ENCODE results near the gene GTPBP10. TPM values are rescaled to one million over a fixed set of nuclear protein-coding genes. Genes with fewer than 3 reads are reported as not detected.

GTPBP10 gene
- total and polyA plus RNA-seq, 2 donors (not counting 1 experiment from before 2014, with no cell fraction given), result 13.4 to 24.7 TPM

DNA sequence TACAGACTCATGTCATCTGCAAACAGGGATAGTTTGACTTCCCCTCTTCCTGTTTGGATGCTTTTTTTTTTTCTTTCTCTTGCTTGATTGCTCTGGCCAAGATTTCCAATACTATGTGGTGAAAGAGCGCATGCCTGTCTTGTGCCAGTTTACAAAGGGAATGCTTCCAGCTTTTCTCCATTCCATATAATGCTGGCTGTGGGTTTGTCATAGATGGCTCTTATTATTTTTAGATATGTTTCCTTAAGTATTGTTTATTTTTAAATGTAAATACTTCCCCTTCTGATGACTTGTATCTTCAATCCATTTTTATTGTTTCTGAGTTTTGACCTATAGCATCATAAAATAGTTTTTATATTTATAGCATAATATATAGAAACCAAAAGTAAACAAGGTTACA lies 43.3 kb upstream of the GTPBP10 start:
- H3K4me3 ChIP-seq (replicated peaks in 1 of 4; ENCODE audit: control extremely low read depth in 1 of 4, insufficient read depth in 1 of 4, low read depth in 3 of 4, low read length in 4 of 4), result no peak overlapping the region
- no peak for TF ChIP-seq EZH2 (IDR thresholded peaks at IDR 0.05; ENCODE audit: low read length, missing control alignments)
- TF ChIP-seq, protein P1, sequence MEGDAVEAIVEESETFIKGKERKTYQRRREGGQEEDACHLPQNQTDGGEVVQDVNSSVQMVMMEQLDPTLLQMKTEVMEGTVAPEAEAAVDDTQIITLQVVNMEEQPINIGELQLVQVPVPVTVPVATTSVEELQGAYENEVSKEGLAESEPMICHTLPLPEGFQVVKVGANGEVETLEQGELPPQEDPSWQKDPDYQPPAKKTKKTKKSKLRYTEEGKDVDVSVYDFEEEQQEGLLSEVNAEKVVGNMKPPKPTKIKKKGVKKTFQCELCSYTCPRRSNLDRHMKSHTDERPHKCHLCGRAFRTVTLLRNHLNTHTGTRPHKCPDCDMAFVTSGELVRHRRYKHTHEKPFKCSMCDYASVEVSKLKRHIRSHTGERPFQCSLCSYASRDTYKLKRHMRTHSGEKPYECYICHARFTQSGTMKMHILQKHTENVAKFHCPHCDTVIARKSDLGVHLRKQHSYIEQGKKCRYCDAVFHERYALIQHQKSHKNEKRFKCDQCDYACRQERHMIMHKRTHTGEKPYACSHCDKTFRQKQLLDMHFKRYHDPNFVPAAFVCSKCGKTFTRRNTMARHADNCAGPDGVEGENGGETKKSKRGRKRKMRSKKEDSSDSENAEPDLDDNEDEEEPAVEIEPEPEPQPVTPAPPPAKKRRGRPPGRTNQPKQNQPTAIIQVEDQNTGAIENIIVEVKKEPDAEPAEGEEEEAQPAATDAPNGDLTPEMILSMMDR (conservative IDR thresholded peaks at IDR 0.05 in 1 of 2, IDR thresholded peaks at IDR 0.05 in 1 of 2; ENCODE audit: low read depth in 1 of 2, low read length in 2 of 2), result no peak
- no peak for DNase-seq (ENCODE audit: low read depth in 2 of 2)
- peaks cover 2% of the 10 kb centered on the region for H3K4me1 ChIP-seq (ENCODE audit: control insufficient read depth, extremely low read depth, insufficient read depth, low read length)
- no peak overlapping the region for H2AFZ ChIP-seq (ENCODE audit: low read length)
- H3K27ac ChIP-seq (ENCODE audit: insufficient read depth, low read length), result no peak overlapping the region
- H3K36me3 ChIP-seq (ENCODE audit: control insufficient read depth, insufficient read depth, low read length), result no peaks in the 10 kb centered on the region
- no peaks in the 10 kb centered on the region for H4K20me1 ChIP-seq (ENCODE audit: control insufficient read depth, extremely low read depth, insufficient read depth, low read length)
- no peak overlapping the region for H3K4me2 ChIP-seq (ENCODE audit: extremely low read depth, insufficient read depth, low read length)
- H3K27me3 ChIP-seq (ENCODE audit: control insufficient read depth, insufficient read depth, low read length), result no peaks in the 10 kb centered on the region
- no peak overlapping the region for H3K9ac ChIP-seq (ENCODE audit: insufficient read depth, low read length)
- no peaks in the 10 kb centered on the region for H3K9me3 ChIP-seq (ENCODE audit: control insufficient read depth, insufficient read depth, low read depth, low read length)
- H3K79me2 ChIP-seq (ENCODE audit: control insufficient read depth, insufficient read depth, low read length), result no peaks in the 10 kb centered on the region

DNA sequence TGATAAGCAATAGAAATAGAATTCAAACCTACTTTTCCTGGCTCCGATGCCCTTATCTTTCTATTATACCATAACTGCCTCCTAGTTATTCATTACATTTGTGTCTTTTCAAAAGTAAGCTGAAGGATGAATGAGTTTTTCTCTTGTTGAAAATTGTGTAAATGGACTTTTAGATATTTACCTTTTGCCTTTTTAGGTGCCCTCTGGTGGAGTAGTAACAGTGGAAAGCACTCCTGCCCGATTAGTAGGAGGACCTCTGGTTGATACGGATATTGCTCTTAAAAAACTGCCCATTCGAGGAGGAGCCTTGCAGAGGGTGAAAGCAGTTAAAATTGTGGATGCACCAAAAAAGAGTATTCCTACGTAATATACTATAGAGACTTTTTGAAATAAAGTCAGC lies 36.6 kb upstream of the GTPBP10 start:
- no peaks in the 10 kb centered on the region for H3K79me2 ChIP-seq (ENCODE audit: control insufficient read depth, insufficient read depth, low read length)
- H3K27ac ChIP-seq (ENCODE audit: insufficient read depth, low read length), result no peak overlapping the region

DNA sequence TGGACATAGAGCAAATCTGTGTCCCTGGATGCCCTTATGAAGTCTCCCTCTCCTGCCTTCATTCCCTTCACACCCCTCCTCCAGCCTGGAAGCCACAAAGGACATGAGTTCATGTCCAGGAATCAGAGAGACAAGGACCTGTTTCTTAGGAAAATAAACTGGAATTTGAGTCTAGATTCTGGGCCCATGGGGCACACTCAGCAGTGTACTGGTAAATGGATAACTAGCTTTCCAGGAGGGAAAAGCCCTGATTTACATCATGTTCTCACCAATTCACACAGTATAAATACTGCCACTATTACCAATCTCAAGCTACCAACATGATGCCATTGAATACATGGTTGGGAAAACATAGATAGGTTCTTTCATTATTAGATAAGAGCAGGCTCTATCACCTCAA lies 35.3 kb upstream of the GTPBP10 start:
- Histone ChIP-seq H3K36me3 (ENCODE audit: control insufficient read depth, insufficient read depth, low read length) (no peaks in the 10 kb centered on the region), H3K9me3 (ENCODE audit: control insufficient read depth, insufficient read depth, low read depth, low read length) (no peaks in the 10 kb centered on the region), H3K79me2 (ENCODE audit: control insufficient read depth, insufficient read depth, low read length) (no peaks in the 10 kb centered on the region), H3K27me3 (ENCODE audit: control insufficient read depth, insufficient read depth, low read length) (no peaks in the 10 kb centered on the region), H4K20me1 (ENCODE audit: control insufficient read depth, extremely low read depth, insufficient read depth, low read length) (no peaks in the 10 kb centered on the region), H2AFZ (ENCODE audit: low read length) (no peak overlapping the region), H3K4me1 (ENCODE audit: control insufficient read depth, extremely low read depth, insufficient read depth, low read length) (no peaks in the 10 kb centered on the region), H3K27ac (ENCODE audit: insufficient read depth, low read length) (no peak overlapping the region), H3K4me3 (replicated peaks in 1 of 4; ENCODE audit: control extremely low read depth in 1 of 4, insufficient read depth in 1 of 4, low read depth in 3 of 4, low read length in 4 of 4) (no peak overlapping the region), H3K9ac (ENCODE audit: insufficient read depth, low read length) (no peak overlapping the region), H3K4me2 (ENCODE audit: extremely low read depth, insufficient read depth, low read length) (no peak overlapping the region)
- DNase-seq (ENCODE audit: low read depth in 2 of 2), result no peak
- TF ChIP-seq, protein P1 (conservative IDR thresholded peaks at IDR 0.05 in 1 of 2, IDR thresholded peaks at IDR 0.05 in 1 of 2; ENCODE audit: low read depth in 1 of 2, low read length in 2 of 2), result no peak
- no peak for TF ChIP-seq EZH2 (IDR thresholded peaks at IDR 0.05; ENCODE audit: low read length, missing control alignments)

More for the DNA sequence above, 36.6 kb upstream of the GTPBP10 start:
- Histone ChIP-seq H2AFZ (ENCODE audit: low read length) (no peak overlapping the region), H3K9ac (ENCODE audit: insufficient read depth, low read length) (no peak overlapping the region), H3K9me3 (ENCODE audit: control insufficient read depth, insufficient read depth, low read depth, low read length) (no peaks in the 10 kb centered on the region), H3K4me1 (ENCODE audit: control insufficient read depth, extremely low read depth, insufficient read depth, low read length) (no peaks in the 10 kb centered on the region), H3K4me3 (replicated peaks in 1 of 4; ENCODE audit: control extremely low read depth in 1 of 4, insufficient read depth in 1 of 4, low read depth in 3 of 4, low read length in 4 of 4) (no peak overlapping the region), H4K20me1 (ENCODE audit: control insufficient read depth, extremely low read depth, insufficient read depth, low read length) (no peaks in the 10 kb centered on the region), H3K27me3 (ENCODE audit: control insufficient read depth, insufficient read depth, low read length) (no peaks in the 10 kb centered on the region), H3K36me3 (ENCODE audit: control insufficient read depth, insufficient read depth, low read length) (no peaks in the 10 kb centered on the region), H3K4me2 (ENCODE audit: extremely low read depth, insufficient read depth, low read length) (no peak overlapping the region)
- no peak for DNase-seq (ENCODE audit: low read depth in 2 of 2)
- TF ChIP-seq EZH2 (IDR thresholded peaks at IDR 0.05; ENCODE audit: low read length, missing control alignments), result no peak
- TF ChIP-seq, protein P1 (conservative IDR thresholded peaks at IDR 0.05 in 1 of 2, IDR thresholded peaks at IDR 0.05 in 1 of 2; ENCODE audit: low read depth in 1 of 2, low read length in 2 of 2), result no peak

All from fibroblast of lung (primary cell).